Hepatocyte (in vitro differentiated cells): ENCODE results near the gene HTR2A.
"Not testable (repeated sequence)": the region's sequence is repeated elsewhere in the genome, so short reads cannot be mapped to it uniquely, and the experiment has no call there.

Experiments
- EZH2phosphoT487 ChIP-seq: fragments of 200-600 bp; sonication (generic); IDR thresholded peaks from one replicate; pipeline ENCODE4 v1.6.1; 2018; ENCODE audit warnings: antibody characterized with exemption, mild to moderate bottlenecking, low read depth, moderate library complexity; ENCODE audit not compliant: unreplicated experiment, severe bottlenecking
- TF ChIP-seq, protein P1 (sequence below): fragments of 200-600 bp; sonication (generic); IDR thresholded peaks from 2 replicates; pipeline ENCODE4 v1.5.1; 2016; ENCODE audit warnings: antibody characterized with exemption, mild to moderate bottlenecking; ENCODE audit not compliant: poor library complexity

DNA sequence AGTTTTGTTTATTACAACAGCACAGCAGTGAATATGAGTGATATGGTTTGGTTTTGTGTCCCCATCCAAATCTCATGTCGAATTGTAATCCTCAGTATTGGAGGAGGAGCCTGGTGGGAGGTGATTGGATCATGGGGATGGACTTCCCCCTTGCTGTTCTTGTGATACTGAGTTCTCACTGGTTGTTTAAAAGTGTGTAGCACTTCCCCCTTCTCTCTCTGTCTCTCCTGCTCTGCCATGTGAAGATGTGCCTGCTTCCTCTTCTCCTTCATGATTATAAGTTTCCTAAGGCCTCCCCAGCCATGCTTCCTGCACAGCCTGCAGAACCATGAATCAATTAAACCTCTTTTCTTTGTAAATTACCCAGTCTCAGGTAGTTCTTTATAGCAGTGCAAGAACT, 91.9 kb downstream of the HTR2A start:
- TF ChIP-seq, protein P1, sequence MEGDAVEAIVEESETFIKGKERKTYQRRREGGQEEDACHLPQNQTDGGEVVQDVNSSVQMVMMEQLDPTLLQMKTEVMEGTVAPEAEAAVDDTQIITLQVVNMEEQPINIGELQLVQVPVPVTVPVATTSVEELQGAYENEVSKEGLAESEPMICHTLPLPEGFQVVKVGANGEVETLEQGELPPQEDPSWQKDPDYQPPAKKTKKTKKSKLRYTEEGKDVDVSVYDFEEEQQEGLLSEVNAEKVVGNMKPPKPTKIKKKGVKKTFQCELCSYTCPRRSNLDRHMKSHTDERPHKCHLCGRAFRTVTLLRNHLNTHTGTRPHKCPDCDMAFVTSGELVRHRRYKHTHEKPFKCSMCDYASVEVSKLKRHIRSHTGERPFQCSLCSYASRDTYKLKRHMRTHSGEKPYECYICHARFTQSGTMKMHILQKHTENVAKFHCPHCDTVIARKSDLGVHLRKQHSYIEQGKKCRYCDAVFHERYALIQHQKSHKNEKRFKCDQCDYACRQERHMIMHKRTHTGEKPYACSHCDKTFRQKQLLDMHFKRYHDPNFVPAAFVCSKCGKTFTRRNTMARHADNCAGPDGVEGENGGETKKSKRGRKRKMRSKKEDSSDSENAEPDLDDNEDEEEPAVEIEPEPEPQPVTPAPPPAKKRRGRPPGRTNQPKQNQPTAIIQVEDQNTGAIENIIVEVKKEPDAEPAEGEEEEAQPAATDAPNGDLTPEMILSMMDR, result not testable (repeated sequence)
- TF ChIP-seq EZH2phosphoT487, result not testable (repeated sequence)
